Adipocyte (in vitro differentiated cells): ENCODE data around the gene SETD3.

Experiments used
- DNase-seq: peaks from one replicate; pipeline ENCODE4 v3.0.0-alpha.2; 2015; ENCODE audit warnings: low read depth
- H3K27me3 ChIP-seq: replicated peaks from 2 replicates; pipeline ENCODE4 v1.7.0; 2013; ENCODE audit warnings: mild to moderate bottlenecking, low read length, moderate library complexity; ENCODE audit not compliant: control insufficient read depth, insufficient read depth
- H3K36me3 ChIP-seq: 2 replicates; pipeline ENCODE4 v1.7.0; 2013; ENCODE audit warnings: low read length, mild to moderate bottlenecking, moderate library complexity; ENCODE audit not compliant: control insufficient read depth, insufficient read depth, severe bottlenecking
- H3K4me1 ChIP-seq: 2 replicates; pipeline ENCODE4 v1.7.0; 2013; ENCODE audit warnings: mild to moderate bottlenecking, low read length, moderate library complexity; ENCODE audit not compliant: control insufficient read depth, insufficient read depth
- H3K4me3 ChIP-seq: 2 replicates; pipeline ENCODE4 v1.7.0; 2013; ENCODE audit warnings: mild to moderate bottlenecking, low read length, moderate library complexity
- H3K9ac ChIP-seq: 2 replicates; pipeline ENCODE4 v1.7.0; 2013; ENCODE audit warnings: mild to moderate bottlenecking, low read length, moderate library complexity
- H3K9me3 ChIP-seq: 2 replicates; pipeline ENCODE4 v1.7.0; 2013; ENCODE audit warnings: mild to moderate bottlenecking, low read length, moderate library complexity; ENCODE audit not compliant: control insufficient read depth

SETD3 gene

GRCh38 chr14:99384450-99385417, 95.9 kb downstream of the SETD3 start:
- Histone ChIP-seq H3K9ac (no peak overlapping the region), H3K9me3 (peaks cover 11% of the 10 kb centered on the region), H3K27me3 (peaks cover 44% of the 10 kb centered on the region), H3K4me1 (no peaks in the 10 kb centered on the region), H3K4me3 (no peak overlapping the region), H3K36me3 (no peaks in the 10 kb centered on the region)
- no peak for DNase-seq

DNA sequence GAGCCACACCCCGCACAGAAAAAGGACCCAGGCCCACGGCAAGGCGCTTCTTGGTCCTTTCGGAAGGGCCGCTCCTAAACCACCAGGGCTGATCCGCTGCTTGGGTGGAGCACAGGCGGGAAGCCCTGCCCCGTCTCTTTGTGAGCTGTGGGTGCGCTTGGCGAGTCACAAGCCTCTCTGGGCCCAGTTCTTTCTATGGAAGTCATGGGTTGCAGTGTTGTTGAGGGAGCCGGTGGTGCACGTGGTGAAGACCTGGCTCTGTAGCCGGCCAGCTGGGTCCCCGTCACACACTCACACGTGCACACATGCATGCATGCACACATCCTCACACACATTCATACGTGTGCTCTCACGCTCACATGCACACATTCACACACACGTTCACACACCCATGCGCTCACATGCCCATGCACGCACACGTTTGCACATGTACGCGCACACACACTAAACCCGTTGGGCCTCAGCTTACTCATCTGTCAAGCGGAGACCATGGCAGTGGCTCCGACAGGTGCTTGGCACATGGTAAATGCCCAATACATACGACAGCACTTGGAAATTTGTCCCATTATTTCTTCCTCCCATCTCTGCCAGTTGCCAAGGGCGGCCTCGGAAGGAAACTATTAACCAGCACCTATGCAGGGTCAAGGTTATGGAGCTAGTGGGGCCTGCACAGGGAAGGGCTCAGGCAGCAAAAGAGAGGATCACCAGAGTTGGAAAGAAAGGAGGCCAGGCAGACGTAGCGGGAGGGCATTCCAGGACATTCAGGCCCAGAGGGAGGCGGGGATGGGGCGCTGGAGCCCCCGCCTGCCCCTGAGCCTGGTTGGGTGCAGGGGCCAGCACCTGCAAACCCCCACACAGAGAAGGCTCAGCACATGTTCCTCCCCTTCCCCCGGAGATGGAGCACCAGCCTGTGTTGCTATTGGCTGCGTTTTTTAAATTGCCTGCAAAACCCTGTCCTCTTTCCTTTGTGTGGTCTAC, 96.9 kb downstream of the SETD3 start:
- DNase-seq, result no peak
- Histone ChIP-seq H3K9ac (no peak overlapping the region), H3K36me3 (no peaks in the 10 kb centered on the region), H3K9me3 (peaks cover 11% of the 10 kb centered on the region), H3K4me3 (no peak overlapping the region), H3K4me1 (no peaks in the 10 kb centered on the region), H3K27me3 (peaks cover 44% of the 10 kb centered on the region)

GRCh38 chr14:99382781-99383471, 97.7 kb downstream of the SETD3 start:
- DNase-seq, result peak; percentile 2
- no peaks in the 10 kb centered on the region for H3K4me1 ChIP-seq
- H3K9ac ChIP-seq, result no peak overlapping the region
- H3K36me3 ChIP-seq, result no peaks in the 10 kb centered on the region
- H3K9me3 ChIP-seq, result peaks cover 11% of the 10 kb centered on the region
- H3K4me3 ChIP-seq, result no peak overlapping the region
- peaks cover 44% of the 10 kb centered on the region for H3K27me3 ChIP-seq

DNA sequence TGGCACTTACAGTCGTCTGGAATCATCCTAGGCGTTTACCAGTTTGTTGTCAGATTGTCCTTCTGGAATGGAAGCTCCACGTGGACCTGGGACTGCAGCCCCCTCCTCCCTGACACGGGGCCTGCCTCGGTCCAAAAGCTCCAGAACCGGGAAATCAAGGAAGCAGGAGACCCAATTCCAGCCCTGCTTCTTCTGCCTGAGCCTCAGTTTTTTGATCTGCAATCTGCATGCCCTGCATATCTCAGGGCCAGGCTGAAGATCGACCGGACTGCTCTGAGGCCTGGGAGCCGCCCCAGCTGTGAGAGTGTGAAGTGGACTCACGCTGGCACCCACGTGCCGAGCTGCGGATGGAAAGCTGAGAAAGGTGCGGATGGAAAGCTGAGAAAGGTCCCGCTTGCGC, 98.6 kb downstream of the SETD3 start:
- Histone ChIP-seq H3K9me3 (peaks cover 11% of the 10 kb centered on the region), H3K9ac (no peak overlapping the region), H3K36me3 (no peaks in the 10 kb centered on the region), H3K4me3 (no peak overlapping the region), H3K4me1 (no peaks in the 10 kb centered on the region), H3K27me3 (peaks cover 38% of the 10 kb centered on the region)
- no peak for DNase-seq

- no peak overlapping the region for H3K9ac ChIP-seq
- H3K27me3 ChIP-seq, result peaks cover 35% of the 10 kb centered on the region
- DNase-seq, result no peak
- H3K9me3 ChIP-seq, result peaks cover 11% of the 10 kb centered on the region
- H3K36me3 ChIP-seq, result no peaks in the 10 kb centered on the region
- H3K4me1 ChIP-seq, result no peaks in the 10 kb centered on the region
- H3K4me3 ChIP-seq, result no peak overlapping the region
Measured at GRCh38 chr14:99381688-99382060, 99.0 kb downstream of the SETD3 start.

GRCh38 chr14:99380991-99381687, 99.5 kb downstream of the SETD3 start:
- H3K36me3 ChIP-seq, result no peaks in the 10 kb centered on the region
- H3K4me1 ChIP-seq, result no peaks in the 10 kb centered on the region
- H3K9me3 ChIP-seq, result peaks cover 11% of the 10 kb centered on the region
- H3K4me3 ChIP-seq, result no peak overlapping the region
- H3K27me3 ChIP-seq, result peaks cover 30% of the 10 kb centered on the region
- H3K9ac ChIP-seq, result no peak overlapping the region
- no peak for DNase-seq

GRCh38 chr14:99380402-99380801, 100.3 kb downstream of the SETD3 start:
- Histone ChIP-seq H3K4me3 (no peak overlapping the region), H3K9me3 (peaks cover 7% of the 10 kb centered on the region), H3K4me1 (no peaks in the 10 kb centered on the region), H3K36me3 (no peaks in the 10 kb centered on the region), H3K9ac (no peak overlapping the region), H3K27me3 (peaks cover 23% of the 10 kb centered on the region)
- no peak for DNase-seq

GRCh38 chr14:99378782-99379214, 101.9 kb downstream of the SETD3 start:
- H3K4me1 ChIP-seq, result no peaks in the 10 kb centered on the region
- H3K27me3 ChIP-seq, result peaks cover 16% of the 10 kb centered on the region
- DNase-seq, result peak; percentile 11
- H3K9ac ChIP-seq, result no peak overlapping the region
- no peaks in the 10 kb centered on the region for H3K9me3 ChIP-seq
- H3K36me3 ChIP-seq, result no peaks in the 10 kb centered on the region
- no peak overlapping the region for H3K4me3 ChIP-seq

- Histone ChIP-seq H3K36me3 (no peaks in the 10 kb centered on the region), H3K27me3 (peaks cover 16% of the 10 kb centered on the region), H3K4me1 (no peaks in the 10 kb centered on the region), H3K9ac (no peak overlapping the region), H3K4me3 (no peak overlapping the region), H3K9me3 (no peaks in the 10 kb centered on the region)
- no peak for DNase-seq
Measured at GRCh38 chr14:99377951-99378350, 102.7 kb downstream of the SETD3 start.

- H3K4me3 ChIP-seq, result no peak overlapping the region
- H3K36me3 ChIP-seq, result no peaks in the 10 kb centered on the region
- H3K9ac ChIP-seq, result no peak overlapping the region
- no peaks in the 10 kb centered on the region for H3K27me3 ChIP-seq
- H3K9me3 ChIP-seq, result no peaks in the 10 kb centered on the region
- no peak for DNase-seq
- no peaks in the 10 kb centered on the region for H3K4me1 ChIP-seq
Measured at GRCh38 chr14:99374964-99375363, 105.7 kb downstream of the SETD3 start.
